GM18519 (cell line): ENCODE measurements around the gene ZSWIM6.

Experiments
- ATAC-seq: cut with Tn5 transposase; IDR thresholded peaks from one replicate; pipeline ENCODE4 v1.9.1; 2021; ENCODE audit warnings: mild to moderate bottlenecking, moderate library complexity; ENCODE audit not compliant: unreplicated experiment, low FRiP score

The ZSWIM6 gene

DNA sequence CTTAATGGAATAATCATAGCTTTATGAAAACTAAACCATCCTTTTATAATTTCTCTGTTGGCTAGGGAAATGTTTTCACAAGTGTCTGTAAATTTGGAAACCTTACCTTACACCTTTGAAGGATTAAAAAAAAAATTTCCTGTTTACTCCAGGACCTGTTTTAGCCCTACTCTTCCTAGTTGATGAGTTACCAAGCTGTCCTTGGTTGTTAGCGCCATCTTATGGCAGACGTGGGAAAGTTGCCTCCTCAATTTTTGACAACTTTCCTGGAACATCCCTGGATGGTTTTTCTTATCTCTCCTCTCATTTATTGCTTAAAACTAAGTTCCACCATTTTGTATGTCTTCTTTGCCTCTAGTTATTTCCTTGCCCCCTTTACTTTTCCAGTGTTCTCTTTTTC is 25.7 kb downstream of the ZSWIM6 start:
- ATAC-seq, result no peak

DNA sequence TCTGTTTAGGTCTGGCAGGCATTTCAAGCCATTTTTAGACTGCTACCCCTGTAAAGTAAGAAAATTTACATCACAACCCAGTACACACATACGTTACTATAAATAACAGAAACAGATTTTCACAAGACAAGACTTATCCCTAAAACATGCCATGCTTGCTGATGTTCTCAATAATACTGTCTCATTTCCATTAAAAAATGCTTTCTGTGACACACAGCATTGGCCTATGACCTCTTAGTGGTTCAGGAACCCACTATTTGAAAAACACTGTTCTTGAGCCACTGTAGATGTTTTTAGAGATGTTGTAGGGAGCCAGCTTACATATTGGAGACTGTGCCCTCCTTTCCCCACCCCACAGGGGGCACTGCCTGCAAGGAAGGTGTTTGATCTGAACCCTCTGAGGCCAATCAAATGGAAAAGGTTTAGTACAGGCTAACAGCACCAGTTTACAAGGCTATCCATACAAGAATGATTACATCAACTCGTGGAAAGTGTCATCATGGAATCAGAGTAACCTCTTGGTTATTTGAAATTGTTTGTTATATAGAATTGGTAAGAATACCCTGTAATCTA is 30.8 kb downstream of the ZSWIM6 start:
- no peak for ATAC-seq

- no peak for ATAC-seq
Measured at GRCh38 chr5:61363401-61364114, 31.5 kb downstream of the ZSWIM6 start.

DNA sequence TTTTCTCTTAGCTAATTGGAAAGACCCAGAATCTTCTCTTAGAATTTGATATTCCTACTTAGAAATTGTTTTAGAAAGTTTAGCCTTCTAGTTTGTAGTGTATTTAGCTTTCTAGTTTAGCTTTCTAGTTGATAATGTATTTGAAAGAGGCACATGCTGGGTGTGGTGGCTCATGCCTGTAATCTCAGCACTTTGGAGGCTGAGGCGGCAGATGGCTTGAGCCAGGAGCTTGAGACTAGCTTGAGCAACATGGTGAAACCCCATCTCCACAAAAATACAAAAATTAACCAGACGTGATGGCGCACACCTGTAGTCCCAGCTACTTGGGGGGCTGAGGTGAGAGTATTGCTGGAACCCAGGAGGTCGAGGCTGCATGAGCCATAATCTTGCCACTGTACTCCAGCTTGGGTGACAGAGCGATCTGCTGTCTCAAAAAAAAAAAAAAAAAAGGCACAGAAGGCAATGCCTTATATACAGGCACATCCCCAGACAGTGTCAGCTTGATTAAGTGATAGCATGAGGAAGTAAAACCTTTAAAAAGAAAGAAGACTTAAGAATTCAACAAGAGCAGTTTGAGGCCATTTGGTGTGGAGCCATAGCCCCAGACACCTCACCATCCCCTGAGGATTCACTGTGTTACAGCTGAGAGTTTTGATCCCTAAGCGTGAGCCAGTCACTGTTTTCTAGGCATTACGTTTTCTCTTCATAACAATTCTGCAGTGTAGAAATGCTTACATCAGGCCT is 34.6 kb downstream of the ZSWIM6 start:
- ATAC-seq, result no peak

GRCh38 chr5:61370506-61370905 is 38.4 kb downstream of the ZSWIM6 start:
- ATAC-seq, result no peak

GRCh38 chr5:61371474-61371873 is 39.4 kb downstream of the ZSWIM6 start:
- no peak for ATAC-seq

DNA sequence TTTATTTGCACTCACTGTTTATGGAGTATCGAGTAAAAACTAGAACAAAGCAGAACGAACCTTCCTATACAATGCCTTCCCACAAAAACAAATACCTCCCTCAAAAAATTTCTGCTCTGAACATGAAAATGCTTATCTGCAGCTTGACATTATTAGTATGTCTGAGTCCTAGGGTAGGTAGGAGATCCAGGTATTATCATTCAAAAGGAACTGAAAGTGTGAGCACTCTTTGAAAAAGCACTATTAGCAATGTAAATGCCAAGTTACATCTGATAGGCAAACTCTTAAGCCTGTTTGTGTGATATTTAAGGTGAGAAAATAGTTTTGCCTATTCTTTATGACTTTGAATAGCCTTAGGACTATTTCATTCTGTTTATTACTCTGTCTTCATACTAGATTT is 47.6 kb downstream of the ZSWIM6 start:
- ATAC-seq, result no peak

DNA sequence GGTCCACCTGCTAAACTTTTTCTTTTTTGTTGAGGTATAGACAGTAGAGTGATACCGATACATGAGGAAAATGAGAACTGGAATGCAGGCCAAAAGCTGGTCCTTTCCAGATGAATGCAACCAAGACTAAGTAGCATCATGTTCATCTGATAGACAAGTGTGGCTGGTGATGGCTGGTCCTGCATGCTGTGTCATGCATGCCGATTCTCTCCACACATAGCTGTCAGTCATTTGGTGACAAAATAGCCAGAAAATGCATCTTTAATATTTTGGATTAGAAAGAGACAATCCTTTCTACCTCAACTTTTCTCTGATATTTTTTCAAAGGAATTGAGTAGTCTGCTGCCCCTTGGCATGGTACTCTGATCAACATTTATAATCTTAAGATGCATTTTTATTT is 49.9 kb downstream of the ZSWIM6 start:
- no peak for ATAC-seq

GRCh38 chr5:61385627-61386026 is 53.6 kb downstream of the ZSWIM6 start:
- ATAC-seq, result no peak

DNA sequence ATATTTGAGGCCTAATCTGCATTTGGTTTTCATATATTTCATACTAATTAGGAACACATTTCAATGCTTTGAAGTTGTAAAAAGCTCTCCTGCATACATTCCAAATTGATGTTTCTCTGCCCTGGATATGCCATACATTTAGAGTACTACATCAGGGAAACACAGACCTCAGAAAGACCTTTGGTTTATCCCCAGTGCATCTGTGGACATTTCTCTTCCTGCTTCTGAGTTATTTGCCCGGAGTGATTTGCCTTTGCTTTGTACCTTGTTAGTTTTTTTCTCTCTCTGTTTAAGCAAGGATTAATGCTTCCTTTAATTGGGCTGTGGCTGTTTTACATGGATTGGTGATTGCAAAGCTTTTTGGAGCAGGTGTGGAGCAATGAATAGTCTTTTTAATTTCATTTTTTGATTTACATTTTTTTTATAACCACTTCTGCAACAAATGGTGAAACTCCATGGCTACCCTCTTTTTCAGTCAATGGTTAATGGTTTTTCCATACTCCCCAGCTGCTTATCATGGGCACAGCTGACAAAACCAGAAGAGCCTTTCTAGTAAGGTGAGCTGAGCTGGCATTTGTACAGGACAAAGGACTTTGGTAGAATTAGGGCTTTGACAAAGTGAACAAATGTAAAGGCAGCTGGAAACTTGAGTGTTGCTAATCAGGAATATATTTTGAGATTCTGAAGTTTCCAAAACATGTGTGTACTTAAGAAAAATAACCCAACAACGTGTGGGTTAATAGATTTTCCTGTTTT is 54.2 kb downstream of the ZSWIM6 start:
- no peak for ATAC-seq

DNA sequence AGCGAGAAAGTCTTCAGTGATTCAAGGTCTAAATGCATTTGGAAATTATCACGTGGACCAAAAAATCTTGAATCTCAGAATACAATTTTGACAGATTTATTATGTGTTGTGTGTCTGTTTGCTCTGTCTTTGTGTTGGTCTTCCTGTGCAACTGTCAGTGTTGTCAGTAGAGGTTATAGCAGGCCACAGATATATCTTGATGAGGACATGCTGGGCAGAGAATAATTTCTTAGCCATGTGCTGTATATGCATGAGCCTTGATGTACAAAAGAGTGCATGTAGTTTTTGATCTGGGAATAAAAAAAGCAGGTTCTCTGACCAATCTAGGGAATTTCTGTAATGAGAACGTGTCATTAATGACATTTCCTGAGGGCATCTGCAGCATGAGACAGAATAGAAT is 57.6 kb downstream of the ZSWIM6 start:
- no peak for ATAC-seq

DNA sequence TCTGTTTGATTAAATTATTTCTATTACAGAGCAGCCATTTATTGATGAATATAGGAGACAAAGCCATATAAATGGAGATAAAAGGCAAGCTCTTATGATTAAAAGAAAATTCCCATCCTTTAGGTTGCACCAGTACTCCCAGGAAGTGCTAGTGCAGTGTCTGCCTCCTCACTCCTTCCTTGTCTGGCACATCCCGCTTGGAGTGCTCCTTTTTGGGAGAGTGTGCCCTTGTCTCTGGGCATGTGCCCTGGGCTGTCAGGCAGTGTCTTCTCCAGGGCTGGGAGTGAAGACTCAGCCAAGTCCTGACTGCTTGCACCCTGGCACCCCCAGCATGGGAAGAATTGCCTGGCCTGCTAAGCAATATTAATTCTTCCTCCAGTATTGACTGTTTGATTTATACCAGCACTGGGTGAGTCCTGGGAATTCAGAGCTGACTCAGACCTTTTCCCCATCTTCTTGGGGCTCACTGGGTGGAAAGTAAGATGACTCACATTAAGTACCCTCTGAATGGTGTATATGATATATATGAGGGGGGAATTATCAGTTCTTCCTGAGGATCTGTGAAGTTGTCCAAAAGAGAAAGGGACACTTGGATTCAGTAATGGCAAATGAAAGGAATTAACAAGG is 62.1 kb downstream of the ZSWIM6 start:
- ATAC-seq, result no peak

DNA sequence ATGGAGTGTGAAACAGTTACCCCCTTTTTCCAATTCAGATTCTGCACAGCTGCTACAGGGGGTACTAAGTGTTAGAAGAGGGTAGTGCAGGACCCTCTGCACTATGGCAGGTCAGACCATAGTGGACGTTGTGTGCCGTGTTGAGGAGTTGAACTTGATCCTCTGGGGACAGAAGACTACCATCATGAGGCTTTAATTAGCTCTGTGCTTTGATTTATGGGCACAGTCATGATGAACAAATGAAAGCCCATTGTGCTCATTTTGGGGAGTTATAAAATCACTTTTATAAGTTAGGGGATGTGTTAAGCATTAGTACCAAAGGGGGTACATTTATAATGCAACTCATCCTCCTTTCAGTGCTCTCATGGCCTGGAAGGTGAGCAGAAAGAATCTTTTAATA is 62.7 kb downstream of the ZSWIM6 start:
- ATAC-seq, result no peak

DNA sequence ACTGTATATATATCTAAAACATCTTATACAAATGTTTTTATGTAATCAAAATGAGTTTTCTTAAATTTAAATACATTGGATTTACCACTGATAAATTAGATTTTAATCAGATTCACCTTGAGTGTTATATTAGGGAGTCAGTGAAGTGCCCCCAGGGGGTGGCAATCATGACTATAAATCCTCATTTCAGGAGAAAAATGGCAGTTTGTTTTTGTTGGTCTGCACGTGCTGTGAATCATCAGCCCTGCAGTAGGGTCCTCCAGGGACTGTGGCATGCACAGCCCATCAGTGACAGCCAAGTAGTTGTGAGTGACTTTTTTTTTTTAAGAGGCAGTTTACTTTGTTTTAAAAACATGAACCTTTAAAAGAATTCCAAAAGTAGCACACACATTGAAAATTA is 65.2 kb downstream of the ZSWIM6 start:
- no peak for ATAC-seq

DNA sequence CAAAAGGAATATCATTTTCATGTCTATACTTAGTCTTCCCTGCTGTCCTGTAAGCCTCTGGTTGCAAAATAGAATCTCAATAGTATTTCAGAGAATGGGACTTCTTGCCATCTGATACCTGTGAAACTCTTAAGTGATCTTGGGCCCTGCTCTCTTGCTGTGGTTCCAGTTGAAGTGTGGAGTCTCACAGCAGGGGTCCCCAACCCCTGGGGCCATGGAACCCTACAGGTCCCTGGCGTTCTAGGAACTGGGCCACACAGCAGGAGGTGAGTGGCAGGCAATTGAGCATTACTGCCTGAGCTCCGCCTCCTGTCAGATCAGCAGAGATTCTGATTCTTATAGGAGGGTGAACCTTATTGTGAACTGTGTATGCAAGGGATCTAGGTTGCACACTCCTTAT is 65.9 kb downstream of the ZSWIM6 start:
- ATAC-seq, result no peak

DNA sequence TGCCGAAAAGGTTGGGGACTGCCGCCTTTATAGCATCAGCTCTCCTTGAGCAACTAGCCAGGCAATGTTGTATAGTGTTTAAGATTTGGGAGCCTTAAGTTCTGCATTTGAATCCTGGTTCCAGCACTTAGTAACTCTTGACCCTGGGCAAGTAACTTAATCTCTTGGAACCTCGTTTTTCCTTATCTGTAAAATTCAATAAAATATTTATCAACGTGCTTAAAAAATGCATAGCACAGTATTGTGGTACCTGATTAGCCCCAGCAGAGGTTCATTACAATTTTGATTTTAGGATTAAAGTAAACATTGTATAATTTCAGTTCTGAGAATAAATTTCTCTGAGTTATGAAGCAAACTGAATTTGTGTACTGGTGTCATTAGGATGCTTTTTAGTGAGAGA is 66.4 kb downstream of the ZSWIM6 start:
- no peak for ATAC-seq

GRCh38 chr5:61399679-61400078 is 67.6 kb downstream of the ZSWIM6 start:
- ATAC-seq, result no peak

GRCh38 chr5:61401726-61402125 is 69.7 kb downstream of the ZSWIM6 start:
- no peak for ATAC-seq

- ATAC-seq, result no peak
Measured at GRCh38 chr5:61402244-61402823, 70.3 kb downstream of the ZSWIM6 start.
